Measurements from ENCODE around the gene TUBA4B. TPM values are rescaled to one million over a fixed set of nuclear protein-coding genes. Genes with fewer than 3 reads are reported as not detected.

The TUBA4B gene
- total and polyA plus RNA-seq, 2 of the 4 experiments (the other 2 are of a cell fraction): not detected

DNA sequence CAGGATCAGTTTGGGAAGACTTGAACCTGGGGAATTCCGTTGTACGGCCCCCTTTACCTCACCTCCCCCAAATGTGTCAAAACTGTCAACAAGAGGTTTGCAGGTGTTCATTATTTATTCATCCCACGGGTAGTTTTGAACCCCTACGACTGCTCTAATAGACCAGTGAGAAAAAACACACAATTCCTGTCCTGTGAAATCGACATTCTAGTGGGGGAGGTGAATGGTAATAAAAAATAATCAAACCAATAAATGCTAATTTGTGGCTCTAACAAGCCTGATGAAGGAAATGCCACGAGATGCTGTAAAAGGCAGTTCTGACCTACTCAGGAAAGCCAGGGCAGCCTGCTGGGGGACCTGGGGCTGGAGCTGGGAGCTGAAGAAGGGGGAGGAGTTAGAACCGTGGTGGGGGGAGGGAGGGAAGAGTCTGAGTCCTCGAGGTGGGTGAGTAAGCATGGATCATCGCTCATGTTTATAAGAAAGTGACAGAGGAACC, 25.7 kb downstream of the TUBA4B start:
- Histone ChIP-seq H3K9me1 (ENCODE audit: insufficient read depth, low read length) (peaks cover 14% of the 10 kb centered on the region), H4K5ac (ENCODE audit: low read depth, low read length) (peak overlapping the region; percentile 90), H3K18ac (ENCODE audit: low read depth, low read length) (peak overlapping the region; percentile 68), H2AK5ac (ENCODE audit: low read depth, low read length) (peak overlapping the region; percentile 96; the same call in 1 of the 2 replicates), H4K91ac (ENCODE audit: insufficient read depth, low read depth, low read length) (peak overlapping the region; percentile 67), H2AFZ (replicated peaks; ENCODE audit: low read length, poor library complexity) (peak overlapping the region; percentile 37), H3K4me1 (ENCODE audit: control insufficient read depth, insufficient read depth, low read length) (peaks cover 20% of the 10 kb centered on the region), H3K4me2 (ENCODE audit: low read depth, low read length) (peak overlapping the region; percentile 53), H3K23ac (ENCODE audit: low read depth, low read length) (peak overlapping the region; percentile 83; the same call in 1 of the 2 replicates), H3K27me3 (ENCODE audit: control insufficient read depth, insufficient read depth, low read length) (no peaks in the 10 kb centered on the region), H2BK15ac (ENCODE audit: low read depth, low read length) (peak overlapping the region; percentile 72; the same call in 2 of the 3 replicates), H4K8ac (ENCODE audit: low read depth in 2 of 2, low read length in 2 of 2) (peak overlapping the region; percentile 87; a peak in 3 of 4 replicates), H3K36me3 (ENCODE audit: control insufficient read depth, insufficient read depth, low read length) (peaks cover 30% of the 10 kb centered on the region), H2BK20ac (ENCODE audit: low read depth, low read length) (peak overlapping the region; percentile 91), H3K4me3 (ENCODE audit: insufficient read depth, low read depth, low read length) (no peak overlapping the region; the same call in 1 of the 2 replicates), H4K20me1 (ENCODE audit: insufficient read depth, low read length) (no peaks in the 10 kb centered on the region), H2BK120ac (ENCODE audit: low read depth, low read length) (peak overlapping the region; percentile 96), H2AK9ac (replicated peaks; ENCODE audit: low read depth, low read length, poor library complexity) (peak overlapping the region; percentile 48), H3K27ac (ENCODE audit: insufficient read depth, low read length) (peak overlapping the region; percentile 73), H3K79me1 (ENCODE audit: low read depth in 1 of 2, low read length in 2 of 2) (peaks cover 16 to 30% of the 10 kb centered on the region in 2 experiments), H2BK5ac (ENCODE audit: low read depth, low read length, poor library complexity, severe bottlenecking) (peak overlapping the region; percentile 77), H3K9ac (ENCODE audit: low read depth, low read length) (peak overlapping the region; percentile 41), H3K9me3 (ENCODE audit: control insufficient read depth, insufficient read depth, low read length) (no peaks in the 10 kb centered on the region), H3K4ac (ENCODE audit: low read depth, low read length) (peak overlapping the region; percentile 85), H3K14ac (replicated peaks; ENCODE audit: low read depth, low read length) (peak overlapping the region; percentile 88), H3K56ac (ENCODE audit: extremely low read depth, insufficient read depth, low read length) (peak overlapping the region; percentile 64)
- intact Hi-C loops (cut with micrococcal nuclease) (loop anchor here (1.0 to 5.0 kb wide), 3 partner anchors 11 to 101 kb away; partner anchors contain the start of genes ABCB6, CNPPD1 and RETREG2), in situ Hi-C loops (cut with MboI; ENCODE audit: low sequenced_read_pairs) (no loop called here), dilution Hi-C loops (cut with HindIII; ENCODE audit: low sequenced_read_pairs, unreplicated experiment) (no loop called here)
- 0% methylated on average over 1 of the region's 9 CpGs; no CpG with 5 or more reads in 1 of the 2 experiments for WGBS, 2 experiments (ENCODE audit: extremely low coverage in 2 of 2, insufficient read length in 1 of 2)
- BruUV-seq (replicated peaks): no TSS peak
- TF ChIP-seq MAFK (IDR thresholded peaks at IDR 0.05; ENCODE audit: low read depth, low read length): no peak
- no peak for TF ChIP-seq CEBPB (IDR thresholded peaks at IDR 0.05; ENCODE audit: low read depth, low read length)
- peak; percentile 11; the same call in 1 of the 2 replicates for TF ChIP-seq SMC3 (IDR thresholded peaks at IDR 0.05; ENCODE audit: low read depth, low read length)
- TF ChIP-seq RAD21 (IDR thresholded peaks at IDR 0.05; ENCODE audit: low read length): peak; percentile 32; the same call in 1 of the 2 replicates
- peak; percentile 97 for TF ChIP-seq FOS (IDR thresholded peaks at IDR 0.05; ENCODE audit: low read depth, low read length)
- no peak for TF ChIP-seq NFE2L2 (IDR thresholded peaks at IDR 0.05; ENCODE audit: low read depth, low read length)
- CTCF ChIA-PET: interaction anchor here (0.6 to 3.2 kb wide), 9 partner anchors 9 to 107 kb away, joined by 3 to 29 read pairs (median 3); partner anchors contain the start of gene CNPPD1
- ATAC-seq (ENCODE audit: low read depth) (no peak), DNase-seq (no peak)
- POLR2A ChIA-PET (ENCODE audit: unreplicated experiment): interaction anchor here (0.6 kb wide), 1 partner anchor 43 kb away, joined by 8 read pairs; no protein-coding TSS in a partner anchor
